ENCODE data around the gene GNAQ. TPM values are rescaled to one million over a fixed set of nuclear protein-coding genes. Genes with fewer than 3 reads are reported as not detected.
A peak's percentile ranks its signal among the peaks of the same experiment; 100 is the strongest.

GNAQ gene
- polyA plus RNA-seq, 2 of the 4 experiments (the other 2 are of a cell fraction), result 17.9 to 60.0 TPM

- FAIRE-seq, result no peak
- ATAC-seq, result no peak
- Histone ChIP-seq H3K4me1 (peaks cover 26% of the 10 kb centered on the region), H3K4me2 (no peak overlapping the region), H3K27ac (no peak overlapping the region), H3K4me3 (no peak overlapping the region), H3K9me3 (no peaks in the 10 kb centered on the region)
- 94% methylated on average over 3 of the region's 3 CpGs for WGBS (ENCODE audit: missing lambda C conversion rate)
- ChIA-PET POLR2A (no interaction called here), CTCF (no interaction called here)
- no peak for TF ChIP-seq EHMT2 (IDR thresholded peaks at IDR 0.05; ENCODE audit: low read depth)
- no peak for TF ChIP-seq ZC3H11A (IDR thresholded peaks at IDR 0.05)
- DNase-seq (ENCODE audit: low read depth in 1 of 2, low spot score in 1 of 2), result no peak
Measured at GRCh38 chr9:77794985-77795384, 236.6 kb downstream of the GNAQ start.

GRCh38 chr9:77793849-77794248, 237.8 kb downstream of the GNAQ start:
- FAIRE-seq, result peak; percentile 46
- ChIA-PET POLR2A (no interaction called here), CTCF (interaction anchor here (1.1 to 3.5 kb wide), 3 partner anchors 37 to 242 kb away, joined by 3 to 17 read pairs (median 4); no protein-coding TSS in a partner anchor)

GRCh38 chr9:77789891-77790290, 241.7 kb downstream of the GNAQ start:
- no peak overlapping the region for H3K27ac ChIP-seq
- no peak for ATAC-seq
- ChIA-PET CTCF (interaction anchor here (0.5 to 2.0 kb wide), 5 partner anchors 17 to 637 kb away, joined by 3 to 6 read pairs (median 4); no protein-coding TSS in a partner anchor), POLR2A (no interaction called here)
- peaks cover 16% of the 10 kb centered on the region for H3K4me1 ChIP-seq
- H3K4me2 ChIP-seq, result no peak overlapping the region
- H3K9me3 ChIP-seq, result no peaks in the 10 kb centered on the region
- TF ChIP-seq RCOR1 (IDR thresholded peaks at IDR 0.05; ENCODE audit: low read depth, low read length) (no peak), BCL3 (IDR thresholded peaks at IDR 0.05) (no peak), CHD4 (IDR thresholded peaks at IDR 0.05; ENCODE audit: borderline replicate concordance) (no peak), EP300 (IDR thresholded peaks at IDR 0.05) (no peak), ATOH8 (CRISPR knock-in tag; IDR thresholded peaks at IDR 0.05; ENCODE audit: low read depth) (no peak), E2F6 (IDR thresholded peaks at IDR 0.05; ENCODE audit: borderline replicate concordance, low read depth) (no peak), POLR2AphosphoS2 (conservative IDR thresholded peaks at IDR 0.05; ENCODE audit: low read length) (no peak), RARB (CRISPR knock-in tag; IDR thresholded peaks at IDR 0.05) (no peak), ZNF302 (CRISPR knock-in tag; IDR thresholded peaks at IDR 0.05) (no peak), POLR2A (IDR thresholded peaks at IDR 0.05; ENCODE audit: low read length) (no peak), HEYL (CRISPR knock-in tag; IDR thresholded peaks at IDR 0.05) (no peak), ZC3H11A (IDR thresholded peaks at IDR 0.05) (no peak), NFE2L2 (conservative IDR thresholded peaks at IDR 0.05; ENCODE audit: low read length) (no peak), USF2 (IDR thresholded peaks at IDR 0.05) (no peak), TFCP2L1 (CRISPR knock-in tag; IDR thresholded peaks at IDR 0.05) (no peak), CEBPB (IDR thresholded peaks at IDR 0.05) (no peak), ZFP36 (IDR thresholded peaks at IDR 0.05; ENCODE audit: borderline replicate concordance, partially characterized antibody) (no peak), NPAS2 (CRISPR knock-in tag; IDR thresholded peaks at IDR 0.05; ENCODE audit: borderline replicate concordance) (no peak), MYC (IDR thresholded peaks at IDR 0.05; ENCODE audit: borderline replicate concordance, low read length) (no peak)
- H3K4me3 ChIP-seq, result no peak overlapping the region
- FAIRE-seq, result no peak
- WGBS (ENCODE audit: missing lambda C conversion rate), result 92% methylated on average over 5 of the region's 5 CpGs
- no peak for DNase-seq (ENCODE audit: low read depth in 1 of 2, low spot score in 1 of 2)

More at GRCh38 chr9:77793849-77794248, 237.8 kb downstream of the GNAQ start:
- ATAC-seq (peak; percentile 62 to 77; a peak in 4 of 6 replicates), DNase-seq (ENCODE audit: low read depth in 1 of 2, low spot score in 1 of 2) (peak in 1 of 2 experiments; percentile 39)
- no peak overlapping the region for H3K4me3 ChIP-seq
- no peak overlapping the region for H3K27ac ChIP-seq
- H3K4me1 ChIP-seq, result peaks cover 30% of the 10 kb centered on the region
- peak overlapping the region; percentile 40 for H3K4me2 ChIP-seq
- 43% methylated on average over 2 of the region's 2 CpGs for WGBS (ENCODE audit: missing lambda C conversion rate)
- TF ChIP-seq FOSL2 (IDR thresholded peaks at IDR 0.05) (no peak), FOSL2 (CRISPR knock-in tag; IDR thresholded peaks at IDR 0.05) (peak; percentile 76), RFX5 (IDR thresholded peaks at IDR 0.05) (no peak)
- H3K9me3 ChIP-seq, result no peaks in the 10 kb centered on the region
